Transverse colon (tissue), 4 donors: Measurements from ENCODE around the gene PIGN.

Experiments
- POLR2A ChIP-seq: fragments of 450-650 bp; IDR thresholded peaks from one replicate; pipeline ENCODE4 v1.6.1; 2016; ENCODE audit warnings: antibody characterized with exemption, mild to moderate bottlenecking, moderate library complexity
- POLR2AphosphoS5 ChIP-seq, 3 donors: sonication (generic); formaldehyde crosslinking; IDR thresholded peaks; one replicate each; pipeline ENCODE4 v1.6.1; 2016; ENCODE audit warnings: antibody characterized with exemption in 3 of 3
- TF ChIP-seq, protein P1 (sequence below), 5 experiments: fragments of 200-600 bp in 3 of 5; fragments of 450-650 bp in 2 of 5; sonication (generic) in 3 of 5; IDR thresholded peaks; 1 replicate in 2 of 5; 2 replicates in 3 of 5; pipeline ENCODE4 v1.5.1; 2016 to 2017; ENCODE audit warnings: antibody characterized with exemption in 5 of 5, inconsistent platforms in 3 of 5, mild to moderate bottlenecking in 2 of 5, moderate library complexity in 1 of 5

DNA sequence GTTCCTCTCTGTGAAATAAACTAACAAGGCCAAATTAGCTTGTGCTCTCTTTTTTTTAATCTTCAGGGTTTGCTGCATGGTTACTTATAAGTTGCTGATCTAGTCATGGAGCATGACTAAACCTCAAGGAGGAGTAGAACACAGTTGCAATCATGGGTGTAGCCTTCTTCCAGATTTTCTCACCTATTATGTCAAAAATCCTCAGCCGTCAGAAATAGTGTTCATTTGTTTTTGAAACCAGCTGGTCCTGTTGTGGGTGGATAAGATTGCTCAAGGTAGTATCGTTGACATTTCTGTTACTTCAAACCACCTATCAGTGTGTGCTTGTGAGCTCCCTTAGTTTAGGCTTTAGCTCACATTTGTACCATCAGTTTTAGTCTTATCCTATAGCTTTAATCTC, 11.4 kb upstream of the PIGN start:
- no peak for TF ChIP-seq POLR2AphosphoS5 (IDR thresholded peaks at IDR 0.05)
- TF ChIP-seq, protein P1, sequence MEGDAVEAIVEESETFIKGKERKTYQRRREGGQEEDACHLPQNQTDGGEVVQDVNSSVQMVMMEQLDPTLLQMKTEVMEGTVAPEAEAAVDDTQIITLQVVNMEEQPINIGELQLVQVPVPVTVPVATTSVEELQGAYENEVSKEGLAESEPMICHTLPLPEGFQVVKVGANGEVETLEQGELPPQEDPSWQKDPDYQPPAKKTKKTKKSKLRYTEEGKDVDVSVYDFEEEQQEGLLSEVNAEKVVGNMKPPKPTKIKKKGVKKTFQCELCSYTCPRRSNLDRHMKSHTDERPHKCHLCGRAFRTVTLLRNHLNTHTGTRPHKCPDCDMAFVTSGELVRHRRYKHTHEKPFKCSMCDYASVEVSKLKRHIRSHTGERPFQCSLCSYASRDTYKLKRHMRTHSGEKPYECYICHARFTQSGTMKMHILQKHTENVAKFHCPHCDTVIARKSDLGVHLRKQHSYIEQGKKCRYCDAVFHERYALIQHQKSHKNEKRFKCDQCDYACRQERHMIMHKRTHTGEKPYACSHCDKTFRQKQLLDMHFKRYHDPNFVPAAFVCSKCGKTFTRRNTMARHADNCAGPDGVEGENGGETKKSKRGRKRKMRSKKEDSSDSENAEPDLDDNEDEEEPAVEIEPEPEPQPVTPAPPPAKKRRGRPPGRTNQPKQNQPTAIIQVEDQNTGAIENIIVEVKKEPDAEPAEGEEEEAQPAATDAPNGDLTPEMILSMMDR (IDR thresholded peaks at IDR 0.05) = no peak
- no peak for TF ChIP-seq POLR2A
